Ishikawa (cell line): Measurements from ENCODE around the gene GLRB.

ENCODE experiments used
- EP300 ChIP-seq: IDR thresholded peaks from 2 replicates; pipeline ENCODE4 v1.6.1; 2012; ENCODE audit warnings: borderline replicate concordance
- TAF1 ChIP-seq: IDR thresholded peaks from 2 replicates; pipeline ENCODE4 v1.6.1; 2012; ENCODE audit warnings: low read depth, mild to moderate bottlenecking

DNA sequence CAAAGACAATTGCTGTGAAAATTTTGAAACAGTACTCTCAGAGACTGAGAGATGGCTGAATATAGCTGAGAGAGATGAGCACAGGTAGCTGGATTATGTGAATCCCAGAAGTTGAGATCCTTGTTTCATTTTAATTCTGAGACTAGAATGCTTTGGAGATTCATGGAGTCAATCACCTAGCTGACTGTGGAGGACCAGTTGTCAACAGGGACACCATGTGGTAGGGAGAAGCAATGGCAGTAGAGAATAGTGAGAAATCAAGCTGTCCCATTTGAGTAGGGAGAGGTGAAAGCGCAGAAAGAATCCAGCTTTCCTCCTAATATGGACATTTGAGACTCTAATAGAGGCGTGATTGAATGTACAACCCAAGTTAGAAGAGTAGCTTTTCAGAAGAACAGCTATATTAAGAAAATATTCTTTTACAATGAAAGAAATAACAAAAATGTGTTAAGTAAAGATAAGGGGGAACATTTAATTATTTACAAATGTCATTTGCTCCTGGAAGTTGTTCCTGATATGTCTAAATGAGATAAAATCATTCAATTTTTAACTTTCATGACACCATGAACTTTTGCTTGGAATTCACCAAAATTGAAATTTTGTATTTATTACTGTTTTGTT is 30.3 kb upstream of the GLRB start:
- TF ChIP-seq EP300 (0 out of 2 replicates have a peak, but pooled peaks have one; percentile 15), TAF1 (no peak)
